B cell (primary cell): ENCODE data around the gene CHRNA5. TPM values are rescaled to one million over a fixed set of nuclear protein-coding genes. Genes with fewer than 3 reads are reported as not detected.

Source experiments
- ATAC-seq: fragments of 200-7000 bp; cut with Tn5 transposase; one replicate; pipeline ENCODE4 v1.10.0; 2021; ENCODE audit warnings: low read depth, mild to moderate bottlenecking, moderate number of reproducible peaks, moderate library complexity
- CTCF ChIA-PET: fragments of 350-600 bp; sonication (Branson Sonifier 250); formaldehyde crosslinking; loops from one replicate; lab custom pipeline; 2021; ENCODE audit warnings: antibody characterized with exemption, inconsistent platforms; lab: Charles Lee
- POLR2A ChIA-PET: fragments of 350-600 bp; sonication (Branson Sonifier 250); formaldehyde crosslinking; loops from one replicate; lab custom pipeline; 2021; ENCODE audit warnings: antibody characterized with exemption; lab: Charles Lee
- DNase-seq: peaks from one replicate; pipeline ENCODE4 v3.0.0; 2013
- H2AFZ ChIP-seq: 2 replicates; pipeline ENCODE4 v1.6.1; 2012; ENCODE audit warnings: mild to moderate bottlenecking, low read depth, low read length; ENCODE audit not compliant: insufficient read depth, poor library complexity, severe bottlenecking
- H3K27ac ChIP-seq, 2 donors: 1 replicate in 1 of 2; 2 replicates in 1 of 2; pipeline ENCODE4 v1.5.1; 2012 to 2013; ENCODE audit warnings: low read length in 2 of 2, mild to moderate bottlenecking in 2 of 2, moderate library complexity in 1 of 2
- H3K27me3 ChIP-seq, 4 experiments: fragments of 200-600 bp in 1 of 4; sonication (generic) in 1 of 4; replicated peaks in 1 of 4; 1 replicate in 2 of 4; 2 replicates in 2 of 4; pipeline versions ENCODE4 v1.6.1 to v1.7.0; 2013 to 2016; ENCODE audit warnings: low read length in 3 of 4, mild to moderate bottlenecking in 2 of 4, mixed read lengths in 1 of 4, moderate library complexity in 1 of 4; ENCODE audit not compliant: insufficient read depth in 4 of 4, control insufficient read depth in 3 of 4; ENCODE audit errors: control extremely low read depth in 1 of 4
- H3K36me3 ChIP-seq, 2 experiments: replicated peaks in 1 of 2; 1 replicate in 1 of 2; 2 replicates in 1 of 2; pipeline versions ENCODE4 v1.6.1 to v1.7.1; 2013; ENCODE audit warnings: low read length in 1 of 2; ENCODE audit not compliant: insufficient read depth in 2 of 2, control insufficient read depth in 1 of 2; ENCODE audit errors: control extremely low read depth in 1 of 2, extremely low read depth in 1 of 2
- H3K4me1 ChIP-seq, 2 donors: fragments of 200-600 bp in 1 of 2; sonication (generic) in 1 of 2; 1 replicate in 1 of 2; 2 replicates in 1 of 2; pipeline versions ENCODE4 v1.5.1 to v1.6.1; 2013 to 2017; ENCODE audit warnings: low read length in 2 of 2; ENCODE audit not compliant: control insufficient read depth in 2 of 2, insufficient read depth in 2 of 2
- H3K4me2 ChIP-seq: replicated peaks from 2 replicates; pipeline ENCODE3; 2012; ENCODE audit warnings: mild to moderate bottlenecking, low read depth, low read length; ENCODE audit not compliant: poor library complexity, severe bottlenecking
- H3K4me3 ChIP-seq, 5 experiments: fragments of 200-600 bp in 1 of 5; sonication (generic) in 1 of 5; 1 replicate in 3 of 5; 2 replicates in 2 of 5; pipeline versions ENCODE4 v1.5.1 to v1.7.0; 2011 to 2016; ENCODE audit warnings: low read length in 4 of 5, mild to moderate bottlenecking in 4 of 5, low read depth in 2 of 5, control low read depth in 1 of 5, moderate library complexity in 1 of 5; ENCODE audit not compliant: insufficient read depth in 1 of 5; ENCODE audit errors: control extremely low read depth in 1 of 5, extremely low read depth in 1 of 5
- H3K79me2 ChIP-seq: fragments of 200-600 bp; sonication (generic); one replicate; pipeline ENCODE4 v1.6.0; 2016; ENCODE audit warnings: low read length; ENCODE audit not compliant: control insufficient read depth, insufficient read depth
- H3K9ac ChIP-seq: fragments of 200-600 bp; sonication (generic); 2 replicates; pipeline ENCODE4 v1.6.1; 2017; ENCODE audit warnings: mild to moderate bottlenecking, low read length, moderate library complexity
- H3K9me3 ChIP-seq, 3 donors: one replicate each; pipeline versions ENCODE4 v1.6.1 to v1.7.1; 2013; ENCODE audit warnings: low read length in 2 of 3; ENCODE audit not compliant: control insufficient read depth in 2 of 3, insufficient read depth in 1 of 3; ENCODE audit errors: control extremely low read depth in 1 of 3
- H4K20me1 ChIP-seq: 2 replicates; pipeline ENCODE4 v1.6.0; 2012; ENCODE audit warnings: mild to moderate bottlenecking, low read length; ENCODE audit not compliant: insufficient read depth, control insufficient read depth, poor library complexity, severe bottlenecking
- H3K27ac Mint-ChIP-seq: one replicate; pipeline ENCODE4 v1.8.0; 2021; ENCODE audit warnings: mixed read lengths
- H3K27me3 Mint-ChIP-seq: one replicate; pipeline ENCODE4 v1.8.0; 2021; ENCODE audit warnings: mixed read lengths
- H3K4me1 Mint-ChIP-seq: one replicate; pipeline ENCODE4 v1.8.0; 2021; ENCODE audit warnings: mixed read lengths
- H3K4me3 Mint-ChIP-seq: one replicate; pipeline ENCODE4 v1.8.0; 2021; ENCODE audit warnings: mixed read lengths
- H3K9me3 Mint-ChIP-seq: one replicate; pipeline ENCODE4 v1.8.0; 2022; ENCODE audit warnings: mixed read lengths; ENCODE audit not compliant: insufficient read depth
- CTCF ChIP-seq: fragments of 200-600 bp; IDR thresholded peaks from one replicate; pipeline ENCODE4 v1.8.0; 2022; ENCODE audit warnings: antibody characterized with exemption, mild to moderate bottlenecking
- EZH2 ChIP-seq: IDR thresholded peaks from 2 replicates; pipeline ENCODE4 v1.6.1; 2012; ENCODE audit warnings: borderline replicate concordance, low read depth, mild to moderate bottlenecking, moderate library complexity, low read length; ENCODE audit not compliant: insufficient read depth, poor library complexity, severe bottlenecking
- WGBS: methylation state at CpG from one replicate; pipeline ENCODE4 v1.1.5; 2013; ENCODE audit warnings: missing lambda C conversion rate; ENCODE audit not compliant: insufficient coverage; 5-methylcytosine and 5-hydroxymethylcytosine counted together
- intact Hi-C: fragments of 100-400 bp; cut with micrococcal nuclease; formaldehyde crosslinking; loops from one replicate; pipeline ENCODE4 v1.10.0; 2022
- polyA plus RNA-seq: library from polyadenylated mRNA; depleted of rRNA; stranded (reverse); fragments of >200 nt; gene quantifications from 2 replicates; pipeline ENCODE4 v1.2.3, GENCODE V29; 2012
- total RNA-seq, 2 donors: library from RNA; stranded (reverse); fragments of 120-200 nt in 1 of 2; gene quantifications; 1 replicate in 1 of 2; 2 replicates in 1 of 2; pipeline versions ENCODE4 v1.2.3 to v1.2.4, GENCODE V29; 2013 to 2022

Gene CHRNA5
- total and polyA plus RNA-seq, 2 donors (not counting 1 experiment from before 2014, with no cell fraction given): 0.09 to 1.2 TPM

GRCh38 chr15:78564743-78565096 is 600 bp upstream of the CHRNA5 start:
- intact Hi-C loops: loop anchor here (1.0 to 10.0 kb wide), 3 partner anchors 24 to 1450 kb away; partner anchors contain the start of genes IREB2 and PSMA4
- no peaks in the 10 kb centered on the region for H3K9me3 Mint-ChIP-seq
- H3K4me1 Mint-ChIP-seq: peaks cover 26% of the 10 kb centered on the region
- no peaks in the 10 kb centered on the region for H4K20me1 ChIP-seq
- DNase-seq: no peak
- H2AFZ ChIP-seq: peak overlapping the region; percentile 98
- H3K9ac ChIP-seq: peak overlapping the region; percentile 70
- peaks cover 0 to 12% (median under 1%) of the 10 kb centered on the region in 4 experiments for H3K27me3 ChIP-seq
- peak overlapping the region; percentile 89 for H3K4me3 Mint-ChIP-seq
- H3K9me3 ChIP-seq: no peaks in the 10 kb centered on the region
- 30% methylated on average over 10 of the region's 11 CpGs for WGBS
- ChIA-PET CTCF (interaction anchor here (0.9 to 2.1 kb wide), 3 partner anchors 25 to 620 kb away, joined by 4 to 6 read pairs (median 6); partner anchors contain the start of gene PSMA4), POLR2A (interaction anchor here (0.9 to 3.3 kb wide), 3 partner anchors 24 to 308 kb away, joined by 5 to 17 read pairs (median 7); partner anchors contain the start of genes IREB2, MORF4L1 and PSMA4)
- H3K27ac Mint-ChIP-seq: peak overlapping the region; percentile 82
- no peaks in the 10 kb centered on the region for H3K36me3 ChIP-seq
- no peak for ATAC-seq
- peaks cover 16 to 17% of the 10 kb centered on the region in 2 donors for H3K4me1 ChIP-seq
- TF ChIP-seq EZH2 (no peak), CTCF (no peak)
- H3K27ac ChIP-seq: no peak overlapping the region
- peak overlapping the region; percentile 96 for H3K4me2 ChIP-seq
- H3K79me2 ChIP-seq: no peaks in the 10 kb centered on the region
- peaks cover 6% of the 10 kb centered on the region for H3K27me3 Mint-ChIP-seq
- H3K4me3 ChIP-seq: peak overlapping the region in 4 of 5 experiments; percentile 54 to 80 (median 70)
